NCI-H69 (cell line): ENCODE data around the gene YAP1.
A peak's percentile ranks its signal among the peaks of the same experiment; 100 is the strongest.
"Not testable (repeated sequence)": the region's sequence is repeated elsewhere in the genome, so short reads cannot be mapped to it uniquely, and the experiment has no call there.

ENCODE experiments used
- DNase-seq: peaks from one replicate; lab custom pipeline; 2025; lab: John Stamatoyannopoulos, UW

The YAP1 gene

GRCh38 chr11:102240502-102240901 lies 130.3 kb downstream of the YAP1 start:
- no peak for DNase-seq

GRCh38 chr11:102241026-102241425 lies 130.8 kb downstream of the YAP1 start:
- no peak for DNase-seq

GRCh38 chr11:102243399-102243884 lies 133.2 kb downstream of the YAP1 start:
- DNase-seq, result no peak

- DNase-seq, result no peak
Observed at GRCh38 chr11:102244681-102245409, 134.6 kb downstream of the YAP1 start.

- DNase-seq, result no peak
Observed at GRCh38 chr11:102251423-102251822, 141.2 kb downstream of the YAP1 start.

- DNase-seq, result no peak
Observed at GRCh38 chr11:102252339-102252891, 142.2 kb downstream of the YAP1 start.

GRCh38 chr11:102253020-102253715 lies 142.9 kb downstream of the YAP1 start:
- no peak for DNase-seq

GRCh38 chr11:102254047-102254446 lies 143.8 kb downstream of the YAP1 start:
- peak; percentile 30 for DNase-seq

- no peak for DNase-seq
Observed at GRCh38 chr11:102256251-102256650, 146.0 kb downstream of the YAP1 start.

GRCh38 chr11:102260241-102260640 lies 150.0 kb downstream of the YAP1 start:
- DNase-seq, result no peak

GRCh38 chr11:102263379-102264003 lies 153.2 kb downstream of the YAP1 start:
- peak; percentile 10 for DNase-seq

- DNase-seq, result not testable (repeated sequence)
Observed at GRCh38 chr11:102264704-102265103, 154.5 kb downstream of the YAP1 start.

- no peak for DNase-seq
Observed at GRCh38 chr11:102266099-102266498, 155.9 kb downstream of the YAP1 start.

- DNase-seq, result no peak
Observed at GRCh38 chr11:102267609-102268008, 157.4 kb downstream of the YAP1 start.

GRCh38 chr11:102268083-102268984 lies 158.1 kb downstream of the YAP1 start:
- peak; percentile 95 for DNase-seq

GRCh38 chr11:102268985-102269470 lies 158.8 kb downstream of the YAP1 start:
- DNase-seq, result peak; percentile 30

GRCh38 chr11:102269927-102270326 lies 159.7 kb downstream of the YAP1 start:
- no peak for DNase-seq

- no peak for DNase-seq
Observed at GRCh38 chr11:102272047-102272824, 162.0 kb downstream of the YAP1 start.

- no peak for DNase-seq
Observed at GRCh38 chr11:102274628-102275027, 164.4 kb downstream of the YAP1 start.

GRCh38 chr11:102276362-102276761 lies 166.1 kb downstream of the YAP1 start:
- no peak for DNase-seq

- DNase-seq, result no peak
Observed at GRCh38 chr11:102276783-102277182, 166.5 kb downstream of the YAP1 start.
